HL-60 (cell line): ENCODE results near the gene PTPRR.

Source experiments
- DNase-seq, 2 experiments: peaks; one replicate each; pipeline ENCODE4 v3.0.0-alpha.2; 2010 to 2020; ENCODE audit warnings: low read depth in 1 of 2, low spot score in 1 of 2
- H3K27ac ChIP-seq: fragments of 250-450 bp; sonication (Bioruptor Pico); replicated peaks from 2 replicates; pipeline ENCODE4 v1.5.1; 2020; ENCODE audit warnings: mild to moderate bottlenecking, moderate library complexity
- H3K27me3 ChIP-seq: fragments of 250-450 bp; sonication (Bioruptor Pico); 2 replicates; pipeline ENCODE4 v1.5.1; 2021; ENCODE audit warnings: mild to moderate bottlenecking, moderate library complexity; ENCODE audit not compliant: insufficient read depth, poor library complexity, severe bottlenecking
- H3K4me3 ChIP-seq: replicated peaks from 2 replicates; pipeline ENCODE4 v1.5.1; 2011; ENCODE audit warnings: mild to moderate bottlenecking, control low read depth, low read length; ENCODE audit not compliant: insufficient read depth
- GABPA ChIP-seq: IDR thresholded peaks from 2 replicates; pipeline ENCODE4 v1.6.1; 2012; ENCODE audit warnings: low read depth
- POLR2AphosphoS5 ChIP-seq: IDR thresholded peaks from 2 replicates; pipeline ENCODE4 v1.6.1; 2012; ENCODE audit warnings: low read depth
- SPI1 ChIP-seq: IDR thresholded peaks from 2 replicates; pipeline ENCODE4 v1.6.1; 2012; ENCODE audit warnings: low read depth, mild to moderate bottlenecking, borderline replicate concordance
- TF ChIP-seq, protein P1 (sequence below): IDR thresholded peaks from 2 replicates; pipeline ENCODE4 v1.6.1; 2012; ENCODE audit warnings: low read depth; ENCODE audit not compliant: insufficient replicate concordance
- TF ChIP-seq, protein P2 (sequence below): IDR thresholded peaks from one replicate; pipeline ENCODE4 v1.5.1; 2011; ENCODE audit warnings: low read length, control low read depth, inconsistent platforms; ENCODE audit not compliant: insufficient read depth

Gene PTPRR

DNA sequence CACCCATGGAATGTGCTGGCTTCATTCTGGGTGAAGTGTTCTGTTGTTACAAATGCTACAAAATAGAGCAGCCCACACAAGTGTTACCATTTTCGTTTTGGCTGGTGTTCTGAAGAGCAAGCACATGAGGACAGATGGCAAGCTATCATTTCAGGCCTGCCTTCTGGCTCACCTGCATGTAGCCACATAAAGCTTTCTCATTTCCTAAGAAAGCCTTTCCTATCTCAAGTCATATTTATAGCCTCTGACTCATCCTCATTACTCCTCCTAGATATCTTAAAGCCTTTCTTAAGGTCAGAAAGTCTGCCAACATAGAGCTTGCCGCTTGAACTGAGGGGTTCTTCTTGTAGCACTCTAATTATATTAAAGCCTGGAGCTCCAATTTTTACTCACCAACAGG is 89.0 kb downstream of the PTPRR start:
- H3K4me3 ChIP-seq = no peak overlapping the region
- no peak for DNase-seq
- TF ChIP-seq, protein P1, sequence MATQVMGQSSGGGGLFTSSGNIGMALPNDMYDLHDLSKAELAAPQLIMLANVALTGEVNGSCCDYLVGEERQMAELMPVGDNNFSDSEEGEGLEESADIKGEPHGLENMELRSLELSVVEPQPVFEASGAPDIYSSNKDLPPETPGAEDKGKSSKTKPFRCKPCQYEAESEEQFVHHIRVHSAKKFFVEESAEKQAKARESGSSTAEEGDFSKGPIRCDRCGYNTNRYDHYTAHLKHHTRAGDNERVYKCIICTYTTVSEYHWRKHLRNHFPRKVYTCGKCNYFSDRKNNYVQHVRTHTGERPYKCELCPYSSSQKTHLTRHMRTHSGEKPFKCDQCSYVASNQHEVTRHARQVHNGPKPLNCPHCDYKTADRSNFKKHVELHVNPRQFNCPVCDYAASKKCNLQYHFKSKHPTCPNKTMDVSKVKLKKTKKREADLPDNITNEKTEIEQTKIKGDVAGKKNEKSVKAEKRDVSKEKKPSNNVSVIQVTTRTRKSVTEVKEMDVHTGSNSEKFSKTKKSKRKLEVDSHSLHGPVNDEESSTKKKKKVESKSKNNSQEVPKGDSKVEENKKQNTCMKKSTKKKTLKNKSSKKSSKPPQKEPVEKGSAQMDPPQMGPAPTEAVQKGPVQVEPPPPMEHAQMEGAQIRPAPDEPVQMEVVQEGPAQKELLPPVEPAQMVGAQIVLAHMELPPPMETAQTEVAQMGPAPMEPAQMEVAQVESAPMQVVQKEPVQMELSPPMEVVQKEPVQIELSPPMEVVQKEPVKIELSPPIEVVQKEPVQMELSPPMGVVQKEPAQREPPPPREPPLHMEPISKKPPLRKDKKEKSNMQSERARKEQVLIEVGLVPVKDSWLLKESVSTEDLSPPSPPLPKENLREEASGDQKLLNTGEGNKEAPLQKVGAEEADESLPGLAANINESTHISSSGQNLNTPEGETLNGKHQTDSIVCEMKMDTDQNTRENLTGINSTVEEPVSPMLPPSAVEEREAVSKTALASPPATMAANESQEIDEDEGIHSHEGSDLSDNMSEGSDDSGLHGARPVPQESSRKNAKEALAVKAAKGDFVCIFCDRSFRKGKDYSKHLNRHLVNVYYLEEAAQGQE = no peak
- no peak for TF ChIP-seq POLR2AphosphoS5
- TF ChIP-seq, protein P2, sequence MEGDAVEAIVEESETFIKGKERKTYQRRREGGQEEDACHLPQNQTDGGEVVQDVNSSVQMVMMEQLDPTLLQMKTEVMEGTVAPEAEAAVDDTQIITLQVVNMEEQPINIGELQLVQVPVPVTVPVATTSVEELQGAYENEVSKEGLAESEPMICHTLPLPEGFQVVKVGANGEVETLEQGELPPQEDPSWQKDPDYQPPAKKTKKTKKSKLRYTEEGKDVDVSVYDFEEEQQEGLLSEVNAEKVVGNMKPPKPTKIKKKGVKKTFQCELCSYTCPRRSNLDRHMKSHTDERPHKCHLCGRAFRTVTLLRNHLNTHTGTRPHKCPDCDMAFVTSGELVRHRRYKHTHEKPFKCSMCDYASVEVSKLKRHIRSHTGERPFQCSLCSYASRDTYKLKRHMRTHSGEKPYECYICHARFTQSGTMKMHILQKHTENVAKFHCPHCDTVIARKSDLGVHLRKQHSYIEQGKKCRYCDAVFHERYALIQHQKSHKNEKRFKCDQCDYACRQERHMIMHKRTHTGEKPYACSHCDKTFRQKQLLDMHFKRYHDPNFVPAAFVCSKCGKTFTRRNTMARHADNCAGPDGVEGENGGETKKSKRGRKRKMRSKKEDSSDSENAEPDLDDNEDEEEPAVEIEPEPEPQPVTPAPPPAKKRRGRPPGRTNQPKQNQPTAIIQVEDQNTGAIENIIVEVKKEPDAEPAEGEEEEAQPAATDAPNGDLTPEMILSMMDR = no peak
- TF ChIP-seq GABPA = no peak
- no peak for TF ChIP-seq SPI1
- H3K27ac ChIP-seq = no peak overlapping the region
- no peaks in the 10 kb centered on the region for H3K27me3 ChIP-seq

DNA sequence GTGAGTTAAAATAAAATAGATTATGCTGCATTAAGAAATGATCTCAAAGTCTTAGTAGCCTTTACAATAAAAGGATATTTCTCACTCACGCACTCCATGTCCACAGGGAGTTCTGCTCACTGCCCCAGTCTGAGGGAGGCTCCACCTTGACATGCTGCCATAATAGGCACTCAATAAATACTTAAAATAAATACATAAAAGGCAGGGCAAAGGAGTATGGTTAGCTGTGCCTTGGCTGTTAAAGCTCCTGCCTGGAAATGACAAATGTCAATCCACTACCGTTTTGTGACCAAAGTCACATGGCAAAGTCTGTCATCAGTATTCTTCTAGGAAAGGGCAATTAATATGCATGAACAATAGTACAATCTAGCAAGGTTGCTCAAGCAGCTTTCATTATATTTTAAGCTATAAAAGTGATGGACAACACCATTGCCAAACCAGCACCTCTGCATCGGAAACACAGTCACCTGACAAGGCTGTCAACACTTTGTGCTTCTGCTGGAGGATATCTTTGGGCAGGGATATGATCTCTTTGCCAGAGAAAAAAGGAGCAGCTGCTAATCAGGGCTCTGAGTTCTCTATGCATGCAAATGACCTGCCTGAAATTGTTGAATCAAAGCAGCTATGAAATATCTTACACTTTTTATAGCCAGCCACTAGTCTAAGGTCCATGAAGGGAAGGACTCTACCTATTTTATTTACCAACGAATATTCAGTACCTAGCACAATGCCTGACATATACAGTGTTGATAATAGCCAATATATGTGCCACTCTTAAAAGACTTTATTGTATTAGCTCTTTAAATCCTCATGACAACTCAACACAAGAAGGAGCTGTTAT is 90.1 kb downstream of the PTPRR start:
- H3K4me3 ChIP-seq = no peak overlapping the region
- H3K27me3 ChIP-seq = no peaks in the 10 kb centered on the region
- no peak for TF ChIP-seq SPI1
- TF ChIP-seq POLR2AphosphoS5 = no peak
- no peak for TF ChIP-seq GABPA
- TF ChIP-seq, protein P1 = no peak
- TF ChIP-seq, protein P2 = no peak
- DNase-seq = no peak
- H3K27ac ChIP-seq = no peak overlapping the region

DNA sequence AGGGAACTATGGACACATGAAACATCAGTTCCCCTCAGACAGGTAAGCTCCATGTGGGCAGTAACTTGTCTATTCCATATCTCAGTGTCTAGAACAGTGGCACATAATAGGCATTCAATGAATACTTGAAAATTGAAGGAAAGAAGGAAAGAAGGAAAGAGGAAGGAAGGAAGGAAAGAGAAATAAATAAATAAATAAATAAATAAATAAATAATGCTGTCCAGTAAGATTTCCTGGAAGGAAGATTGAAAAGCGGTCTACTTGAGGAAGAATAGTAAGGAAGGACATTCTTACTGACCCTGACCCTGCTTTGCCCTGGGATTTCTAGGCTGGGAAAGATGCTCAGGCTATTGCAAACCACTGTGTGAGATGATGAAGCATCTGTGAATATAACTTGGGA is 91.5 kb downstream of the PTPRR start:
- TF ChIP-seq POLR2AphosphoS5 (no peak), GABPA (no peak), SPI1 (no peak)
- TF ChIP-seq, protein P1 = no peak
- TF ChIP-seq, protein P2 = no peak
- H3K4me3 ChIP-seq = no peak overlapping the region

More for the DNA sequence above, 91.5 kb downstream of the PTPRR start:
- Histone ChIP-seq H3K27me3 (no peaks in the 10 kb centered on the region), H3K27ac (no peak overlapping the region)
- no peak for DNase-seq
